GF-D8 (cell line): ENCODE results near the gene MST1.

Experiments
- DNase-seq: peaks from one replicate; lab custom pipeline; 2025; lab: John Stamatoyannopoulos, UW

Gene MST1

GRCh38 chr3:49689046-49689907 lies at the start of gene MST1, which contains the start of gene RNF123:
Gene MST1 (minus strand): TSS chr3:49689474. CDS start chr3:49688691, 783 bp downstream.
Gene RNF123 (plus strand): TSS chr3:49689557. CDS start chr3:49691166, 1,609 bp downstream.
- DNase-seq, result no peak

GRCh38 chr3:49738067-49738713 lies 48.9 kb upstream of the MST1 start:
- DNase-seq, result no peak

GRCh38 chr3:49734752-49735151 lies 45.5 kb upstream of the MST1 start:
- DNase-seq, result no peak

- no peak for DNase-seq
Observed at GRCh38 chr3:49733551-49733950, 44.3 kb upstream of the MST1 start.

GRCh38 chr3:49732597-49732996 lies 43.3 kb upstream of the MST1 start:
- no peak for DNase-seq

- DNase-seq, result no peak
Observed at GRCh38 chr3:49729966-49730609, 40.8 kb upstream of the MST1 start.

- no peak for DNase-seq
Observed at GRCh38 chr3:49727924-49728361, 38.7 kb upstream of the MST1 start.

GRCh38 chr3:49727154-49727923 lies 38.1 kb upstream of the MST1 start:
- DNase-seq, result no peak

GRCh38 chr3:49725906-49726681 lies 36.8 kb upstream of the MST1 start:
- no peak for DNase-seq

- DNase-seq, result no peak
Observed at GRCh38 chr3:49724586-49724985, 35.3 kb upstream of the MST1 start.

GRCh38 chr3:49723628-49724551 lies 34.6 kb upstream of the MST1 start, which contains the start of gene GMPPB:
Gene GMPPB (minus strand): TSS chr3:49723951. CDS start chr3:49723726, 225 bp downstream.
- peak; percentile 87 for DNase-seq

GRCh38 chr3:49723296-49723627 lies 34.0 kb upstream of the MST1 start:
- DNase-seq, result no peak

- DNase-seq, result no peak
Observed at GRCh38 chr3:49722896-49723295, 33.6 kb upstream of the MST1 start.

GRCh38 chr3:49721896-49722781 lies 32.9 kb upstream of the MST1 start:
- no peak for DNase-seq

GRCh38 chr3:49721596-49721895 lies 32.3 kb upstream of the MST1 start:
- no peak for DNase-seq

- no peak for DNase-seq
Observed at GRCh38 chr3:49720855-49721595, 31.8 kb upstream of the MST1 start.

- DNase-seq, result no peak
Observed at GRCh38 chr3:49719214-49719884, 30.1 kb upstream of the MST1 start, which contains the start of gene AMIGO3. Gene AMIGO3 (minus strand): TSS chr3:49719684. CDS start chr3:49719465, 219 bp downstream.

GRCh38 chr3:49718858-49719213 lies 29.6 kb upstream of the MST1 start:
- no peak for DNase-seq
